ENCODE data around the gene BMPR1B. TPM values are rescaled to one million over a fixed set of nuclear protein-coding genes. Genes with fewer than 3 reads are reported as not detected.

BMPR1B gene
- total RNA-seq, 1 experiment from 2014 or later: 7.1 TPM

DNA sequence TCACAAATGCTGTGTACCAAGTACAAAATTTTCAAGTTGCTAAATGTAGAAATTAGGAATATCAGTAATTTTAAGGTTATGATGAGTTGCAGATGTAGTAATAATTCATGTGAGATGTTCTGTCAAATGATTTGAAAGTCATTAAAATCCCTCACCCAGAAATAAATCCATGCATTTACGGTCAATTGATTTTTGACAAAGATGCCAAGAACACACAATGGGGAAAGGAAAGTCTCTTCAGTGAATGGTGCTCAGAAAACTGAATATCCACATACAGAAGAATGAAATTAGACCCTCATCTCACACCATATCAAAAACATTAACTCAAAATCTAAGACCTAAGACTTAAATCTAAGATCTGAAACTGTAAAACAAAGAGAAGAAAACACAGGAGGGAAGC, 12.9 kb upstream of the BMPR1B start:
- no peak overlapping the region for H3K27ac ChIP-seq (ENCODE audit: low read length)
- intact Hi-C loops (cut with micrococcal nuclease): no loop called here
- no TSS peak for BruUV-seq (replicated peaks)

DNA sequence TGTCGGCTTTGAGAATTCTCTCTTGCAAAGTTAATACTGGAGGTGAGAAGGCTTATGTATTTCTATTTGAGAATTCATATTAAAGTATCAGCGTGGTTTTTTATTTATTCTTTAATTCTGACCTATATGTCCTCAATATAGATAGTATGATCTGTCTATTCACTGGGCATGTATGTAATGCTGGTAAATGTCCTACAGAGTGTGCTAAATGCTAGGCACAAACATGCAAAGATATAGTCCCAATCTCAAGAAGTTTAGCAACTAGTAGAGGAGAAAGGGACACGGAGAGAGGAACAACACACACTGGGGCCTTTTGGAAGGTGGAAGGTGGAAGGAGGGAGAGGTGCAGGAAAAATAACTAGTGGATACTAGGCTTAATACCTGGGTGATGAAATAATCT, 11.0 kb upstream of the BMPR1B start:
- no peak for DNase-seq
- H3K4me3 ChIP-seq (ENCODE audit: low read length): no peak overlapping the region
- no peak overlapping the region for H3K9ac ChIP-seq (ENCODE audit: low read length)
- no peaks in the 10 kb centered on the region for H3K36me3 ChIP-seq (ENCODE audit: low read depth, low read length)
- no peaks in the 10 kb centered on the region for H3K4me1 ChIP-seq (ENCODE audit: insufficient read depth, low read length)
- POLR2A ChIA-PET (ENCODE audit: unreplicated experiment): no interaction called here
- H4K20me1 ChIP-seq (ENCODE audit: low read length): no peaks in the 10 kb centered on the region
- no peaks in the 10 kb centered on the region for H3K79me2 ChIP-seq (ENCODE audit: low read length)
- no peaks in the 10 kb centered on the region for H3K9me3 ChIP-seq (ENCODE audit: low read length)
- BruUV-seq (replicated peaks): no TSS peak
- no peaks in the 10 kb centered on the region for H3K9me2 ChIP-seq (replicated peaks; ENCODE audit: low read length)
- H3K4me2 ChIP-seq (ENCODE audit: low read length): no peak overlapping the region
- no peak for TF ChIP-seq EZH2phosphoT487 (IDR thresholded peaks at IDR 0.05; ENCODE audit: borderline replicate concordance, low read length)
- TF ChIP-seq, protein P1, sequence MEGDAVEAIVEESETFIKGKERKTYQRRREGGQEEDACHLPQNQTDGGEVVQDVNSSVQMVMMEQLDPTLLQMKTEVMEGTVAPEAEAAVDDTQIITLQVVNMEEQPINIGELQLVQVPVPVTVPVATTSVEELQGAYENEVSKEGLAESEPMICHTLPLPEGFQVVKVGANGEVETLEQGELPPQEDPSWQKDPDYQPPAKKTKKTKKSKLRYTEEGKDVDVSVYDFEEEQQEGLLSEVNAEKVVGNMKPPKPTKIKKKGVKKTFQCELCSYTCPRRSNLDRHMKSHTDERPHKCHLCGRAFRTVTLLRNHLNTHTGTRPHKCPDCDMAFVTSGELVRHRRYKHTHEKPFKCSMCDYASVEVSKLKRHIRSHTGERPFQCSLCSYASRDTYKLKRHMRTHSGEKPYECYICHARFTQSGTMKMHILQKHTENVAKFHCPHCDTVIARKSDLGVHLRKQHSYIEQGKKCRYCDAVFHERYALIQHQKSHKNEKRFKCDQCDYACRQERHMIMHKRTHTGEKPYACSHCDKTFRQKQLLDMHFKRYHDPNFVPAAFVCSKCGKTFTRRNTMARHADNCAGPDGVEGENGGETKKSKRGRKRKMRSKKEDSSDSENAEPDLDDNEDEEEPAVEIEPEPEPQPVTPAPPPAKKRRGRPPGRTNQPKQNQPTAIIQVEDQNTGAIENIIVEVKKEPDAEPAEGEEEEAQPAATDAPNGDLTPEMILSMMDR (conservative IDR thresholded peaks at IDR 0.05; ENCODE audit: low read depth, low read length): peak; percentile 35; the same call in 1 of the 2 replicates
- H2AFZ ChIP-seq (ENCODE audit: low read length): no peak overlapping the region
- no peak overlapping the region for H3K27ac ChIP-seq (ENCODE audit: low read length)
- H3K27me3 ChIP-seq (ENCODE audit: low read length): no peaks in the 10 kb centered on the region
- intact Hi-C loops (cut with micrococcal nuclease): no loop called here
- ATAC-seq: no peak
- no peaks in the 10 kb centered on the region for H3F3A ChIP-seq (ENCODE audit: low read length, unreplicated experiment)
- CTCF ChIA-PET: no interaction called here

More for the DNA sequence above, 12.9 kb upstream of the BMPR1B start:
- H3K9me3 ChIP-seq (ENCODE audit: low read length): no peaks in the 10 kb centered on the region
- no peaks in the 10 kb centered on the region for H3K4me1 ChIP-seq (ENCODE audit: insufficient read depth, low read length)
- no peaks in the 10 kb centered on the region for H3K9me2 ChIP-seq (replicated peaks; ENCODE audit: low read length)
- no peak for ATAC-seq
- no peak for DNase-seq
- no peaks in the 10 kb centered on the region for H3K27me3 ChIP-seq (ENCODE audit: low read length)
- H3K36me3 ChIP-seq (ENCODE audit: low read depth, low read length): no peaks in the 10 kb centered on the region
- H3F3A ChIP-seq (ENCODE audit: low read length, unreplicated experiment): no peaks in the 10 kb centered on the region
- H3K4me2 ChIP-seq (ENCODE audit: low read length): no peak overlapping the region
- H3K4me3 ChIP-seq (ENCODE audit: low read length): no peak overlapping the region
- no peak for TF ChIP-seq EZH2phosphoT487 (IDR thresholded peaks at IDR 0.05; ENCODE audit: borderline replicate concordance, low read length)
- no peak for TF ChIP-seq EZH2 (IDR thresholded peaks at IDR 0.05; ENCODE audit: low read length, unreplicated experiment)
- TF ChIP-seq, protein P1 (conservative IDR thresholded peaks at IDR 0.05; ENCODE audit: low read depth, low read length): no peak
- no peak overlapping the region for H2AFZ ChIP-seq (ENCODE audit: low read length)
- H3K79me2 ChIP-seq (ENCODE audit: low read length): no peaks in the 10 kb centered on the region
- ChIA-PET CTCF (no interaction called here), POLR2A (ENCODE audit: unreplicated experiment) (no interaction called here)
- H3K9ac ChIP-seq (ENCODE audit: low read length): no peak overlapping the region
- H4K20me1 ChIP-seq (ENCODE audit: low read length): no peaks in the 10 kb centered on the region

DNA sequence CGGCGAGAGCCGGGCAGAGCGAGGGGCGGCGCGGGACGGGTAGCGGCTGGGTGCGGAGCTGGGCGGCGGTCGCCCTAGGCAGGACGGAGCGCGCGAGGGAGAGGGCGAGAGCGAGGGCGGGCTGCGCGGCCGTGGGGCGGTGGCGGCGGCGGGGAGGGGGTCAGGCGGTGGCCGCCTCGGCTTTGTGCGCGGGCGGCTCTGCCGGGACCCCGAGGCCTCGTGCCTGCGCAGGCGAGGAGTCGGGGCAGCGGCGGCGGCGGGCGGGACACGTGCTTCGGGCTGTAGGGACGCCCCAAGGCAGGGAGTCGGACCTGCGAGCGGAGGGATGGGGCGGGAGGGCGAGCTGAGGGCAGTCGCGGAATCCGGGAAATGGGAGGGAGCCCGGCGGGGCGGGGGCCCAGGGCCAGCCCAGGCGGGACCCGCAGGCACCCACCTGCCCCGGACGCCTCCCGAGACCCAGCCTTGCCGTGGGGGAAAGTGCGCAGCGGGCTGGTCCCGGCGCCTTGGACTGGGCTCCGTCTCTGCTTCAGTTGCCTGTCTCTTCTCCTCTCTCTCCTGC, 465 bp downstream of the BMPR1B start:
- ChIA-PET CTCF (no interaction called here), POLR2A (ENCODE audit: unreplicated experiment) (interaction anchor here (0.6 kb wide), 1 partner anchor 111 kb away, joined by 6 read pairs; no protein-coding TSS in a partner anchor)
- H3K9me3 ChIP-seq (ENCODE audit: low read length): no peaks in the 10 kb centered on the region
- H3K4me2 ChIP-seq (ENCODE audit: low read length): peak overlapping the region; percentile 93
- TF ChIP-seq EZH2phosphoT487 (IDR thresholded peaks at IDR 0.05; ENCODE audit: borderline replicate concordance, low read length) (no peak), EZH2 (IDR thresholded peaks at IDR 0.05; ENCODE audit: low read length, unreplicated experiment) (no peak)
- TF ChIP-seq, protein P1 (conservative IDR thresholded peaks at IDR 0.05; ENCODE audit: low read depth, low read length): no peak
- H3F3A ChIP-seq (ENCODE audit: low read length, unreplicated experiment): no peaks in the 10 kb centered on the region
- no peaks in the 10 kb centered on the region for H3K9me2 ChIP-seq (replicated peaks; ENCODE audit: low read length)
- H2AFZ ChIP-seq (ENCODE audit: low read length): peak overlapping the region; percentile 72
- peak overlapping the region; percentile 94 for H3K4me3 ChIP-seq (ENCODE audit: low read length)
- H3K36me3 ChIP-seq (ENCODE audit: low read depth, low read length): no peaks in the 10 kb centered on the region
- H3K4me1 ChIP-seq (ENCODE audit: insufficient read depth, low read length): peaks cover 23% of the 10 kb centered on the region
- H3K27me3 ChIP-seq (ENCODE audit: low read length): no peaks in the 10 kb centered on the region
- H3K27ac ChIP-seq (ENCODE audit: low read length): peak overlapping the region; percentile 78
- no peaks in the 10 kb centered on the region for H4K20me1 ChIP-seq (ENCODE audit: low read length)
- intact Hi-C loops (cut with micrococcal nuclease): loop anchor here (1.0 to 5.0 kb wide), 3 partner anchors 306 to 337 kb away; partner anchors contain the start of gene PDLIM5
- peaks cover 59% of the 10 kb centered on the region for H3K79me2 ChIP-seq (ENCODE audit: low read length)
- ATAC-seq (peak; percentile 54), DNase-seq (peak; percentile 54)
- no TSS peak for BruUV-seq (replicated peaks)
- peak overlapping the region; percentile 91 for H3K9ac ChIP-seq (ENCODE audit: low read length)

Measured in PC-3 (cell line).